ENCODE data around the gene IQCM.
"Not testable (repeated sequence)": the region's sequence is repeated elsewhere in the genome, so short reads cannot be mapped to it uniquely, and the experiment has no call there.

Gene IQCM

DNA sequence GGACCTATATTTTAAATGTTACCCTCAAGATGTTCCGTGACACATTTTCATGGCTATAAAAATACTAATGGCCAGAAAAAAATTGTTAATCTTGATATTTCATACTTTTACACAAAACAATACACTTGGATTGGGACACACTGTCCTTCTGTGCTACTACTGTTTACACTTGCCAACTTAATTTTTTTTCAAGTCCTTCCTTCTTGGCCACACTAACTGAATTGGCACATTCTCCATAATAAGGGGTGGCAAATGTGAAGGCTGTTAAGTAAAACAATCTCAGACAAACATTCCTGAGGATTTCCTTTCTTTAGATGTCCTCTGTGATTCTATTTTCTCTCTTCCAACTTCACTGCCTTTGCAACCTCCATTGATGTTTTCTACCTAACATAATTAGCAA lies 225.8 kb downstream of the IQCM start:
- DNase-seq (ENCODE audit: extremely low read depth in 1 of 2, low read depth in 1 of 2), result no peak

GRCh38 chr4:149584722-149585121 lies 230.9 kb downstream of the IQCM start:
- DNase-seq (ENCODE audit: extremely low read depth in 1 of 2, low read depth in 1 of 2), result no peak

DNA sequence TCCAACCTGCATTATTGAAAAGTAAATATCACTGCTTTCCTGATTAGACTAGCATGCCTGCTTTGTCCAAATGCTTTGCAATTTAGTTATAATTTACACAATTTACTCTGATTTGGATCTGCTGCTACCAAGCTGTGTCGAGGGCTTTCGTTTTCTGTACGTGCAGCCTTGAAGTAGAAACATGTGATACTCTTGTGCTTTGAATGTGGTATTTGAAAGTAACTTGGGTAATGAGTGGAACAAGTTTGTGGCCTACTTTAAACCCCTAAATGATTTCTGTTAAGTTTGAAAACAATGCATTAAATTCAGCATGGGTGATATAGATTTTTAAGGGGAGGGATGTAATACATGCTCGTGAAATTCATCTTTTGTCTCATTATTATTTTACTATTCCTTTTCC lies 240.7 kb downstream of the IQCM start:
- DNase-seq (ENCODE audit: extremely low read depth in 1 of 2, low read depth in 1 of 2), result no peak

GRCh38 chr4:149572716-149573115 lies 242.9 kb downstream of the IQCM start:
- DNase-seq (ENCODE audit: extremely low read depth in 1 of 2, low read depth in 1 of 2), result no peak

DNA sequence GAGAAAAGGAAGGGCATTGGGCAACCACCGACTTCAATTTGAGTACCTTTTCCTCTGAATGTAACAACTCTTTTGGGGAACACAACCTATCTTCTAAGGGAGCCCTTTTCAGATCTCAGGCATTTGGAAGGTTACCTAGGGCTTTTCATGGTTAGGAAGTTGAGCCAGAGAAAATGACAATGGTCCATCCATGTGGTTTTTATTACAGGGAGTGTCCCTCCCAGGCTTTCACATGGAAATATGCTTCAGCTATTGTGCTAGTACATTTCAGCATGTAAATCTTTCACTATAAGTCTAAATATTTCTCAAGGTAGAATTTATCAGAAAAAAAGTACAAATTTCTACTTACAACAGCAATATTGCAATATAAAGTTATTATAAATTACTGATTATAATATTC lies 259.8 kb downstream of the IQCM start:
- DNase-seq (ENCODE audit: extremely low read depth in 1 of 2, low read depth in 1 of 2), result no peak

GRCh38 chr4:149555146-149555545 lies 260.5 kb downstream of the IQCM start:
- DNase-seq (ENCODE audit: extremely low read depth in 1 of 2, low read depth in 1 of 2), result no peak

DNA sequence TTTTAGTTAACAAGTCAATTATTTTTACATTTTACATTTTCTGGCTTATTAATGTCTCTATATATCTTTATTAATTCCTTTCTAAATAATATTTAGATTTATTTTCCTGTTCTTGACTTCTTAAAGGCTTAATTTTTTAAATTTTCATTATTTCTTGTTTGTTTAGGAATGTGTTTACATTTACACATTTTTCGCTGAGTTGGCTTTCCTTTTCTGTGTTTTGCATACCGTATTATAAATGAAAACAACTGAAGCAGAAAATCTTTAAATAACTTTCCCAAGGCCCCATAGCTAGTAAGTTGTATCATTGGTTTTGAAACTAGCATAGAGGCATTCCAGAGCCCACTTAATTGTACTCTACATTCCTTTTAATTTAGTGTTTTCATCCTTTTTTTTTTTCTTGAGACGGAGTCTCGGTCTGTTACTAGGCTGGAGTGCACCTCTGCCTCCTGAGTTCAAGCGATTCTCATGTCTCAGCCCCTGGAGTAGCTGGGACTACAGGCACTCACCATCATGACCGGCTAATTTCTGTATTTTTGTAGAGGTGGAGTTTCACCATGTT lies 261.6 kb downstream of the IQCM start:
- DNase-seq (ENCODE audit: extremely low read depth in 1 of 2, low read depth in 1 of 2), result no peak

DNA sequence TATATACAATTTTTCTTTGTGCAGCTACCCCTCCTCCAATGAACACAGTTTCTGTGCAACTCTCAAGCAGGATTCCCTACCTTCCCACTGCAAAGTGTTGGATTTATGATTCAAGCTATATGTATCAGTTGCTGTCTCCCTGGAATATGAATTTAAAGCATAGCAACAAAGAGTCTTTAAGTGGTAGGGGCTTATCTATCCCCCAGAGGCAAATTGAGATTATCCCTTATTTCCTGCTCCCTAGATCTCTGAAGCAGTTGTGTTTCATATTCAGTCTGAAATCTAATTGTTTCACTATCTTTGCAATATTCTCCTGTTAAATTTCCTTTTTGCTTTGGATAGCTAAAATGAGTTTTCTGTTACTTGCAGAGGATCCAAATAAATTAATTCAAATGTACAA lies 263.0 kb downstream of the IQCM start:
- no peak for DNase-seq (ENCODE audit: extremely low read depth in 1 of 2, low read depth in 1 of 2)

DNA sequence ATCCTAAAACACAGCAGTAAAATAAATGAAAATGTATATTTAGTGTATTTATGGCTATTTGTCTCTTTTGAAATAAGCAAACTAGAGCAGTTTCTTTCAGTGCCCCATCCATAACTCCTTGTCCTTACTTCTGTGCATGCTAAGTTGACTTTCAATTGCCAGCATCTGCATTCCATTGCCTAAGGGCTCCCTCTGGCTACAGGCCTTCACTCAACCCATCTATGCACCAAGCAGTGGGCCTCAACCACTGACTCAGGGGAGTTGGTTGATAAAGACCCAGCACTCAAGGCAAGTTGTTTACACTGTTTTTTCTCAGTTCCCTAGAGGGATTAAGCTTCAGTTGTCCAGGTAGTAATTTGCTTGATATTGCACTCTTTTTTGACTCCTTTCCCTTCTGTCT lies 265.7 kb downstream of the IQCM start:
- no peak for DNase-seq (ENCODE audit: extremely low read depth in 1 of 2, low read depth in 1 of 2)

- DNase-seq (ENCODE audit: extremely low read depth in 1 of 2, low read depth in 1 of 2), result no peak
Observed at GRCh38 chr4:149534779-149535178, 280.9 kb downstream of the IQCM start.

GRCh38 chr4:149531861-149532260 lies 283.8 kb downstream of the IQCM start:
- DNase-seq (ENCODE audit: extremely low read depth in 1 of 2, low read depth in 1 of 2), result no peak

- no peak for DNase-seq (ENCODE audit: extremely low read depth in 1 of 2, low read depth in 1 of 2)
Observed at GRCh38 chr4:149523039-149523438, 292.6 kb downstream of the IQCM start.

DNA sequence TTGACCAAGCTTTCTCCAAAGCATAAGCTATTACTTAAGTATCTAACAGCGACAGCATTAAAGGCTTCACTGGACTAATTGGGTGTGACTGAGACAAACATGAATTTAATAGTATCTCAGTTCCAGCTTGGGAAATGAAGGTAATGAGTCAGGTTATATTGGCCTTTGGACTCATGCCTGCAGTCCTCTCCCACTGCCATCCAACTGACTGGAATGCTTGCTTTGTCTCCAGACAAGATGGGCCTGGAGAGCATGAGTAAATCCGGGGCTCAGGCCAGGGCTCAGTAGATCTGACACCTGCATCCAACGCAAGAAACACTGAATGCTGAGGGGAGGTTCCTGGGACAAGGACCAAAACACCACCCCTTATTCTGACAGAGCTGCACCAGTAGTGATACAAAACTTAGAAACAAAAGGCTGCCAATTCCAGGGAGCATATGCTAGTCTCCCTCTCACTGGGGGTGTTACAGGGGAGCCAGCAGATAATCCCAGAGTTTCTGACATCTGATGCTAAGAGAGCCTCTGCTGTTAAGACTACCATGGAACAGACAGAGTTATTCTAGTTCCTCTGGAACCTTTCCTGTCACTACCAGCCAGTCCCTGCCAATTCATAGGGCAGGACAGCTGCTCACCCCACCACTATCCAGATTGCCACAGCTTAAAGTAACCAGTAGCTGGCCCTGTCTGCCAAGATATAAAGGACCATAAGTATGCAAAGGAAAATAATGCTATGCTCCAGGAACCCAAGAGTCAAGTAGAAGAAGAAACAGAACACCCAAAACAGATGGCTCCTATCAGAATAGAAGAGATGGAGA lies 293.8 kb downstream of the IQCM start:
- DNase-seq (ENCODE audit: extremely low read depth in 1 of 2, low read depth in 1 of 2), result no peak

GRCh38 chr4:149518471-149518870 lies 297.2 kb downstream of the IQCM start:
- no peak for DNase-seq (ENCODE audit: extremely low read depth in 1 of 2, low read depth in 1 of 2)

- DNase-seq (ENCODE audit: extremely low read depth in 1 of 2, low read depth in 1 of 2), result no peak
Observed at GRCh38 chr4:149513081-149513480, 302.6 kb downstream of the IQCM start.

DNA sequence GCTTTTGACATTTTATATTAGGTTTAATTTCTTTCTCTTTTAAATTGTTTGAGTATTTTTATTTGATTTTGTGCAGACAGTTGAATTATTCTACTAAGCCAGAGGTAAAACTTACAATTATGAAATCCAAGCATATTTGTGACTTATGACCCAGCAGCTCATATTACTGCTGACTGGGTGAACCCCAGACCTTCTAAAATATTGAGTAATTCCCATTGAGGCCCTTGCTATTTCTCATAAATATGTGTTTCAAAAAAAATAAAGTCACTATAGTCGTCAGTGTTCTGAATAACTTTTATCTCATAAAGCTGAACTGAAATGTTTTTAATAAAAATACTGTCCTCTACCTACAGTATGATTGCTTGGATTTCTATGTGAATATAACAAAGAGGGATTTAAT lies 303.1 kb downstream of the IQCM start:
- DNase-seq (ENCODE audit: extremely low read depth in 1 of 2, low read depth in 1 of 2), result no peak

DNA sequence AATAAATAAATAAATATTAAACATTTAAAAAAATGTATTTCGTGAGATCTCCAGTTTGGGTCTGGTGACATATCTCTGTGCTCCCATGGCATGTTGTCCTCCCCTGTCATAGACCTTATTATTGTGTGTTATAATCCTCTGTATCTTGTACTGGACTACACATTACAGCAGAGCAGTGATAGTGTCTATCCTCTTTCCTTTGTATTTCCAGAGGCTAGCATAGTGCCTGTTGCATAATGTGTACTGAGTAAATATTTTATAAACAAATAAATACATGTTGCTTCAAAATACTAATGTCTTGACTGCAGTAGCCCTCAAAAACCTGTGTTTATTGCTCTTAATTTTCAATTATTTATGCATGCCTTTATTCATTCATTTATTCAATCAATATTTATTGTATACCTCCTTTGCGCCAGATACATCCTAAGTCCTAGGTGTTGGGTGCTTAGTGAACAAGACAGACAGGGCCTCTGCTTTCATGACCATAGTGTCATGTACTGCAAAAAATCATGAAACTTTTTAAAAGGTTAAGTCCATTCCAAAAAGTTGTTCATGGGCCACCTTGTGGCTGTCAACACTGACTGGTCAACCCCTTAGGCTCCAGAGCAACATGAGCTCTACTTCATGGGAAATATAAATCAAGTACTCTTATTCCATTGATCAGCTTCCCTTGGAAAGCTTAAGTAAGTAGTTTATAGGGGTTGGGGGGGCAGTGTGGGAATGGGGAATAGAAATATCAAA lies 303.9 kb downstream of the IQCM start:
- DNase-seq (ENCODE audit: extremely low read depth in 1 of 2, low read depth in 1 of 2), result no peak

DNA sequence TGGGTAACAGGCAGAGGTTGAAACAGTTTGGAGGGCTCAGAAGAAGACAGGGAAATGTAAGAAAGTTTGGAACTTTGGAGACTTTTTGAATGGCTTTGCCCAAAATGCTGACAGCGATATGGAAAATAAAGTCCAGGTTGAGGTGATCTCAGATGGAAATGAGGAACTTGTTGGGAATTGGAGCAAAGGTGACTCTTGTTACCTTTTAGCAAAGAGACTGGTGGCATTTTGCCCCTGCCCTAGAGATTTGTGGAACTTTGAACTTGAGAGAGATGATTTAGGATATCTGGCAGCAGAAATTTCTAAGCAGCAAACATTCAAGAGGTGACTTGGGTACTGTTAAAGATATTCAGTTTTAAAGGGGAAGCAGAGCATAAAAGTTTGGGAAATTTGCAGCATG lies 308.3 kb downstream of the IQCM start:
- DNase-seq (ENCODE audit: extremely low read depth in 1 of 2, low read depth in 1 of 2), result not testable (repeated sequence)

GRCh38 chr4:149500806-149501205 lies 314.8 kb downstream of the IQCM start:
- no peak for DNase-seq (ENCODE audit: extremely low read depth in 1 of 2, low read depth in 1 of 2)

- no peak for DNase-seq (ENCODE audit: extremely low read depth in 1 of 2, low read depth in 1 of 2)
Observed at GRCh38 chr4:149499726-149500125, 315.9 kb downstream of the IQCM start.

DNA sequence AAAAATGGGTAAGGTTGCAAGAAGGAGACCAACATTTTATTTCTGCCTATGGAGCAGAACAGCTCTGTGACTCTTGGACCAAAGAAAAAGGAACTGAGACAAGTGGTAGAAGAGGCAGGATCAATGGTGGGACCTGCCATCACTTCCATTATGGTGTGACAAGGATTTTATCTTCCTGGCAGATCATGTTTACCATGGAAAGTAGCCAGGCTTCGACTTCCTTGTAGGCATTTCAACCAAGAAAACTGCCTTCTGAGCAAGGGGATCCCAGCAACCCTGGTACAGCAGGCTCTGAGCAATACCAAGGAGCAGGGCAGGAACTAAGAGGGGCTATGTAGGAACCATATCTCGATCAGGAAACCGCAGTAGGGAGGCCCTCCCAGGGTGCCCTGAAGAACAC lies 317.4 kb downstream of the IQCM start:
- DNase-seq (ENCODE audit: extremely low read depth in 1 of 2, low read depth in 1 of 2), result no peak

DNA sequence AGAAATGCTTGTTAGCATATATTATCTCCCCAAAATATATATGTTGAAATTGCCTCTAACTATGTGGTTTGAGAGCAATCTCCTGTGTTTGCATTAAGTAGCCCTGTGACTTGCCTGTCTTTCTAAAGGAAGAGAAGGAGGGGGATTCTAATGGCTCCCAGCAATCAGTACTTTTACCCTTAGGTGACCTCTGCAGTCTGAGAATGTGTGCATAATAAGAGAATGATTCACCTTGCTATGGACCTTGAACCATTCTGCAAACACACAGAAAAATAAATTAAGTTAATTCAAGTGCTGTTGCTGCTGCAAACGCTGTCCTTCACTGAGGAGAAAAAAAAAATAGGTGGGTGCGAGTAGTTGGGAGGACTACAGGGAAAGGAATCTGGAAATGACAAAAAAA lies 322.2 kb downstream of the IQCM start:
- DNase-seq (ENCODE audit: extremely low read depth in 1 of 2, low read depth in 1 of 2), result no peak

Measured in stimulated activated CD8-positive, alpha-beta memory T cell treated with anti-CD3 and anti-CD28 coated beads, Interleukin-7, amount 100 ng/mL, for 48 hours (primary cell).